Esophagus squamous epithelium (tissue), 5 donors: ENCODE data around the gene HNRNPUL2. TPM values are rescaled to one million over a fixed set of nuclear protein-coding genes. Genes with fewer than 3 reads are reported as not detected.
"Not testable (repeated sequence)": the region's sequence is repeated elsewhere in the genome, so short reads cannot be mapped to it uniquely, and the experiment has no call there.

Experiments
- DNase-seq: peaks from one replicate; lab custom pipeline; 2025; lab: John Stamatoyannopoulos, UW
- H3K27ac ChIP-seq, 4 donors: fragments of 200-600 bp; sonication (generic); one replicate each; pipeline ENCODE4 v1.5.1; 2016 to 2019; ENCODE audit warnings: mild to moderate bottlenecking in 1 of 4
- H3K27me3 ChIP-seq, 4 donors: fragments of 200-600 bp; sonication (generic); 1 replicate in 3 of 4; 2 replicates in 1 of 4; pipeline versions ENCODE4 v1.5.1 to v1.6.0; 2017 to 2021; ENCODE audit warnings: antibody characterized with exemption in 1 of 4
- H3K36me3 ChIP-seq, 3 donors: fragments of 200-600 bp; sonication (generic); one replicate each; pipeline ENCODE4 v1.5.1; 2016 to 2019
- H3K4me1 ChIP-seq, 3 donors: fragments of 200-600 bp; sonication (generic); one replicate each; pipeline ENCODE4 v1.5.1; 2017 to 2019
- H3K4me3 ChIP-seq, 4 donors: fragments of 200-600 bp; sonication (generic); 1 replicate in 3 of 4; 2 replicates in 1 of 4; pipeline ENCODE4 v1.5.1; 2016 to 2019; ENCODE audit warnings: mild to moderate bottlenecking in 2 of 4, moderate library complexity in 1 of 4
- H3K9me3 ChIP-seq, 3 donors: fragments of 200-600 bp; sonication (generic); one replicate each; pipeline ENCODE4 v1.5.1; 2016 to 2019
- POLR2A ChIP-seq, 4 donors: fragments of 450-650 bp; IDR thresholded peaks; one replicate each; pipeline ENCODE4 v1.6.1; 2017; ENCODE audit warnings: antibody characterized with exemption in 4 of 4, mild to moderate bottlenecking in 4 of 4, moderate library complexity in 3 of 4
- WGBS, 2 donors: methylation state at CpG; one replicate each; pipeline ENCODE4 v1.1.5; 2018; 5-methylcytosine and 5-hydroxymethylcytosine counted together
- intact Hi-C: fragments of 100-400 bp; cut with DNase I; formaldehyde crosslinking; loops from one replicate; pipeline ENCODE4 v1.15.0; 2022
- total RNA-seq, 4 donors: library from RNA; depleted of rRNA; stranded (reverse); fragments of >200 nt; gene quantifications; one replicate each; pipeline ENCODE4 v1.1.0, GENCODE V29; 2016
- TF ChIP-seq, protein P1 (sequence below), 6 experiments: fragments of 450-650 bp in 4 of 6; fragments of 200-600 bp in 2 of 6; sonication (generic) in 2 of 6; IDR thresholded peaks; one replicate each; pipeline ENCODE4 v1.5.1; 2016 to 2019; ENCODE audit warnings: antibody characterized with exemption in 6 of 6, mild to moderate bottlenecking in 4 of 6, moderate library complexity in 4 of 6
- donor health status: DM: yes; HTN: yes; CAD: no.

The HNRNPUL2 gene
- total RNA-seq, 4 donors from 2014 or later: 14.4 to 33.0 (median 26.4) TPM

DNA sequence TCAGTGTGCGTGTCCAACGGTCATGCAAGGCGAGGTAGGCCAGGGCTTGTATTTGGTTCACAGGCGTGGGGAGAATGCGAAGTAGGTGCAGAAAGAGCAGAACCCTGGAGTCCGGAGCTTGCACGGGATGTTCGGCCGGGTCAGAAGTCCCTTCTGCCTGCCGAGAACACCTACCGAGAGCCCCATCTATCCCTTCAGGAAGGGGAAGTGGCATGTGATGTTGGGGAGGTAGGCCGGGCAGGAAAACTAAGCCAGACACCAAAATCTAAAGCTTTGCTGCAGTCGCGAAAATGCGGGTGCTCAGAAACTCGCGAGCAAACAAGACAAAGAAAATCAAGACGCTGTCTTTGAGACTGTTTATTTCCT is 43.5 kb upstream of the HNRNPUL2 start:
- no peaks in the 10 kb centered on the region for H3K27me3 ChIP-seq
- no peak for DNase-seq
- peaks cover 7 to 39% (median 7%) of the 10 kb centered on the region in 3 donors for H3K36me3 ChIP-seq
- H3K27ac ChIP-seq: peak overlapping the region; percentile 91 to 99 (median 97)
- H3K4me1 ChIP-seq: peaks cover 9 to 54% (median 17%) of the 10 kb centered on the region in 3 donors
- no peaks in the 10 kb centered on the region for H3K9me3 ChIP-seq
- 0 to 2% methylated on average over 17 to 18 of the region's 18 CpGs for WGBS, 2 donors
- intact Hi-C loops: no loop called here
- peak overlapping the region; percentile 60 to 92 (median 68) for H3K4me3 ChIP-seq
- TF ChIP-seq POLR2A (IDR thresholded peaks at IDR 0.05): no peak
- TF ChIP-seq, protein P1, sequence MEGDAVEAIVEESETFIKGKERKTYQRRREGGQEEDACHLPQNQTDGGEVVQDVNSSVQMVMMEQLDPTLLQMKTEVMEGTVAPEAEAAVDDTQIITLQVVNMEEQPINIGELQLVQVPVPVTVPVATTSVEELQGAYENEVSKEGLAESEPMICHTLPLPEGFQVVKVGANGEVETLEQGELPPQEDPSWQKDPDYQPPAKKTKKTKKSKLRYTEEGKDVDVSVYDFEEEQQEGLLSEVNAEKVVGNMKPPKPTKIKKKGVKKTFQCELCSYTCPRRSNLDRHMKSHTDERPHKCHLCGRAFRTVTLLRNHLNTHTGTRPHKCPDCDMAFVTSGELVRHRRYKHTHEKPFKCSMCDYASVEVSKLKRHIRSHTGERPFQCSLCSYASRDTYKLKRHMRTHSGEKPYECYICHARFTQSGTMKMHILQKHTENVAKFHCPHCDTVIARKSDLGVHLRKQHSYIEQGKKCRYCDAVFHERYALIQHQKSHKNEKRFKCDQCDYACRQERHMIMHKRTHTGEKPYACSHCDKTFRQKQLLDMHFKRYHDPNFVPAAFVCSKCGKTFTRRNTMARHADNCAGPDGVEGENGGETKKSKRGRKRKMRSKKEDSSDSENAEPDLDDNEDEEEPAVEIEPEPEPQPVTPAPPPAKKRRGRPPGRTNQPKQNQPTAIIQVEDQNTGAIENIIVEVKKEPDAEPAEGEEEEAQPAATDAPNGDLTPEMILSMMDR (IDR thresholded peaks at IDR 0.05): no peak

GRCh38 chr11:62760867-62761227 is 33.6 kb upstream of the HNRNPUL2 start:
- peak overlapping the region; percentile 53 to 91 (median 60) for H3K4me3 ChIP-seq
- not testable (repeated sequence) for H3K27me3 ChIP-seq, H3K9me3 ChIP-seq

DNA sequence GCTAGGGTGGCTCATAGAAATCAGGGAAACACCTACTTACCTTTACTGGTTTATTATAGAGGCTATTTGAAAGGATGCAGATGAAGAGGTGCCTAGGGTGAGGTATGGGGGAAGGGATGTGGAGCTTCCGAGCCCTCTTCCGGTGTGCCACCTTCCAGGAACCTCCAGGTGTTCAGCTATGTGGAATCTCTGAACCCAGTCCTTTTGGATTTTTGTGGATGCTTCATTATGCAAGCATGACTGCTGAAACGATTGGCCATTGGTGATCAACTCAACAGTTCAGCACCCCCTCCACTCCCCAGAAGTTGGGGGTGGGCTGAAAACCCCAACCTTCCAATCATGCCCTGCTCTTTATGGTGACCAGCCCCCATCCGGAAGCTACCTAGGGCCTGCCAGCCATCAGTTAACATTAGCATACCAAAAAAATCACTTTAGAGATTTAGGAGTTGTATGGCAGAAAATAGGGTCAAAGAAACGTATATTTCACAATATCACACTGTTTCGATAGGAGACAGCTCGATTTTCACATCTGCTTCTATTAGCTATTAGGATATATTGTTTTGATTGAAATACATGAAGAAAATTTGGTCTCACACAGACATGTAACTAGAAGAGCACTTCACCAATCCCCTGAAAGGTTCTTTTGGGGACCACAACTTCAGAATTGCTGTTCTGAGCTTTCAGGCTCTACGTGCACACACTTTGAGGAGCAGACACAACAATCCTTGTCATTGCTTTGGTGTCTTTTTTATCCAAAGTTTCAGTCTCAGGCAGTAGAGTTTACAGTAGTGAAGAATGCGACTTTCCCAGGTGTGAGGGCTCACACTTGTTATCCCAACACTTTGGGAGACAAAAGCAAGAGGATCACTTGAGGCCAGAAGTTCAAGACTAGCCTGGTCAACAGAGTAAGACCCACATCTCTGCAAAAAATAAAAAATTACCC is 30.9 kb upstream of the HNRNPUL2 start:
- TF ChIP-seq, protein P1 (IDR thresholded peaks at IDR 0.05): no peak
- TF ChIP-seq POLR2A (IDR thresholded peaks at IDR 0.05): no peak
- 62 to 70% methylated on average over 7 to 8 of the region's 9 CpGs for WGBS, 2 donors
- intact Hi-C loops: no loop called here
- Histone ChIP-seq H3K9me3 (no peaks in the 10 kb centered on the region), H3K4me1 (peaks cover 21 to 34% (median 22%) of the 10 kb centered on the region in 3 donors), H3K27ac (no peak overlapping the region), H3K36me3 (peaks cover 0 to 6% (median 0%) of the 10 kb centered on the region in 3 donors), H3K27me3 (no peaks in the 10 kb centered on the region), H3K4me3 (no peak overlapping the region)
- DNase-seq: no peak

More at GRCh38 chr11:62760867-62761227, 33.6 kb upstream of the HNRNPUL2 start:
- peaks cover 0 to 33% (median 0%) of the 10 kb centered on the region in 3 donors for H3K36me3 ChIP-seq
- WGBS, 2 donors: 39 to 41% methylated on average over 8 to 9 of the region's 9 CpGs
- intact Hi-C loops: loop anchor here (5.0 kb wide), 1 partner anchor 34 kb away; the partner anchor contains the start of genes HNRNPUL2 and TTC9C
- H3K27ac ChIP-seq: peak overlapping the region; percentile 80 to 93 (median 88)
- H3K4me1 ChIP-seq: peaks cover 12 to 33% (median 17%) of the 10 kb centered on the region in 3 donors
- not testable (repeated sequence) for DNase-seq

DNA sequence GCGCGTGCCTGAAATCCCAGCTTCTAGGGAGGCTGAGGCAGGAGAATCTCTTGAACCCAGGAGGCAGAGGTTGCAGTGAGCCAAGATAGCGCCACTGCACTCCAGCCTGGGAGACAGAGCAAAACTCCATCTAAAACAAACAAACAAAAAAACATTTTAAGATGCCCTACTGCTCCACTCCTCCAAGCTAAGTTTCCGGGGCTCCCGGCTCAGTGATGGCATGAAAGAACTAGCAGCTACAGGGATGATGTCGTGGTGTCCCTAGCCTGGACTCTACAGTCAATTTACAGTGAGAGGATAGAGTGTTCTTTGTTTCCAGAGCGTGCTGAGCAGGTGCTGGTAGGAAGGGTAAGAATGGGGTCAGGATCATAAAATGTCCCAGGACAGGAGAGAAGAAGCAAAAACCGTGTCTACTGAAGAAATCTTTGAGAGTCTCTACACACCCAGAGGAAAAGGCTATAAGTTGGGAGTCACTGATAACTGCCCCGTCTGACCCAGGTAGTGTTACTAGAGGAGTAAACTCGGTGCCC is 27.9 kb upstream of the HNRNPUL2 start:
- no peak for DNase-seq
- 76 to 88% methylated on average over 10 of the region's 10 CpGs for WGBS, 2 donors
- Histone ChIP-seq H3K27ac (no peak overlapping the region), H3K4me3 (no peak overlapping the region), H3K4me1 (peaks cover 18 to 42% (median 19%) of the 10 kb centered on the region in 3 donors), H3K27me3 (no peaks in the 10 kb centered on the region), H3K9me3 (no peaks in the 10 kb centered on the region), H3K36me3 (peaks cover 5 to 17% (median 6%) of the 10 kb centered on the region in 3 donors)
- TF ChIP-seq, protein P1 (IDR thresholded peaks at IDR 0.05): no peak
- no peak for TF ChIP-seq POLR2A (IDR thresholded peaks at IDR 0.05)
- intact Hi-C loops: no loop called here

DNA sequence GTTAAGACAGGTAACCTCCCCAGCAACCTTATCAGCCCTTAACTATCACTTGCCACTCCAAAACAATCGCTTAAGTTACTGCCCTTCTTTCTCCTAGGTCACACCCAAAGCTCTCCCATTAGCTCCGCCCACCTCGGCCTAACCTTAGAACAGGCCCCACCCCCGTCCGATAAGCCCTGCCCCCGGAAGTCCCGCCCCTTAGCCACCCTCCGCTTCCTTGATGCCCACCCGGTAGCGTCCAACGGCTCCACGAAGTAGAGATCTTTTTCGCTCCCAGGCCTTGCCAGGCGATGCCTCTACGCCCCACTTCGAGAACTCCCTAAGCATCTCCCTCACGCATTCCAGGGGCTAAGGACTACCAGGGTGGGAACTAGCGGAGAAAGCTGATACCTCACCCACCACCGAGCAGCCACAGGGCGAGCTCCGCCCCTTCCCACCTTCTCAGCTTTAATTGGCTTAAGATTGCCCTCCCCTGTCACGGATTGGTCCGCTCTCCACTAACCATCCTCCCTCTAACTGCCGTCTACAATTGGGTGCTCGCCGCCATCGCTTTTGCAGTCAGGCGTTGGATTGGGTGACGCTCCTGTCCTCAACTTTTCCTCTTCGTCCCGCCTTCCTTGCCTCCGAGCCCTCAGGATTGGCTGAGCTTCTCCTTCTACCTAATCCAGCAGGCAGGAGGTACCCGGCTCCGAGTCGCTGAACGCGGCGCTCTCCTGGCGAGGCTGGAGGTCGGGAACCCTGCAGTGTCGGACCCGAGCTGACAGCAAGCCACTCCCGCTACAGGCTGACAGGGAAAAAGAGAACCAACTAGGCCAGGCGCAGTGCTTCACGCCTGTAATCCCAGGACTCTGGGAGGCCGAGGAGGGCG is 26.7 kb upstream of the HNRNPUL2 start, which contains the start of gene ZBTB3:
Gene ZBTB3 (minus strand): TSS at position 425 of the 868 bp plus-strand sequence. CDS start 496 bp downstream, outside the sequence.
- TF ChIP-seq POLR2A (IDR thresholded peaks at IDR 0.05): peak in 2 of 4 donors; percentile 53 to 80
- TF ChIP-seq, protein P1 (IDR thresholded peaks at IDR 0.05): peak in 4 of 6 experiments; percentile 10 to 42 (median 30)
- 0 to 1% methylated on average over 26 to 27 of the region's 47 CpGs for WGBS, 2 donors
- peaks cover 18 to 53% (median 19%) of the 10 kb centered on the region in 3 donors for H3K4me1 ChIP-seq

More for the DNA sequence above, 26.7 kb upstream of the HNRNPUL2 start, which contains the start of gene ZBTB3:
- peak; percentile 85 for DNase-seq
- peak within 1 kb of the TSS; percentile 58 to 91 (median 68) for H3K4me3 ChIP-seq
- peak within 1 kb of the TSS; percentile 88 to 97 (median 94) for H3K27ac ChIP-seq
- H3K36me3 ChIP-seq: peaks cover 5 to 29% (median 6%) of the 10 kb centered on the region in 3 donors
- no peaks in the 10 kb centered on the region for H3K27me3 ChIP-seq
- H3K9me3 ChIP-seq: no peaks in the 10 kb centered on the region
- intact Hi-C loops: no loop called here
